Endothelial cell of umbilical vein (primary cell): ENCODE measurements around the gene THEM4. TPM values are rescaled to one million over a fixed set of nuclear protein-coding genes. Genes with fewer than 3 reads are reported as not detected.

Source experiments
- BruUV-seq: library from RNA; stranded (reverse); fragments of 400-500 nt; replicated peaks from 2 replicates; lab custom pipeline; 2021; lab: Mats Ljungman, UMichigan
- CTCF ChIA-PET: fragments of 300-600, 350-600 bp; sonication (Branson Sonifier 250); formaldehyde crosslinking; loops from one replicate; lab custom pipeline; 2021; ENCODE audit warnings: antibody characterized with exemption, inconsistent platforms; lab: Charles Lee
- POLR2A ChIA-PET: fragments of 300-600, 350-600 bp; sonication (Branson Sonifier 250); formaldehyde crosslinking; loops from one replicate; lab custom pipeline; 2021; ENCODE audit warnings: antibody characterized with exemption, inconsistent platforms; lab: Charles Lee
- DNase-seq: peaks from one replicate; pipeline ENCODE4 v3.0.0-alpha.2; 2011; ENCODE audit warnings: low read depth, low spot score
- FAIRE-seq: peaks from 2 replicates; lab custom pipeline; 2011; peaks lifted over from hg19 to GRCh38; lab: Jason Lieb, UNC
- H2AFZ ChIP-seq: 2 replicates; pipeline ENCODE4 v1.6.0; 2012; ENCODE audit warnings: low read depth, low read length, control low read depth, inconsistent platforms
- H3K27ac ChIP-seq: 2 replicates; pipeline ENCODE4 v1.5.1; 2011; ENCODE audit warnings: low read depth, mild to moderate bottlenecking, control low read depth, low read length, moderate library complexity; ENCODE audit not compliant: insufficient read depth
- H3K27me3 ChIP-seq, 2 experiments: 2 replicates each; pipeline versions ENCODE4 v1.6.0 to v1.6.1; 2011; ENCODE audit warnings: low read length in 2 of 2, mixed read lengths in 1 of 2; ENCODE audit not compliant: control insufficient read depth in 2 of 2, insufficient read depth in 2 of 2
- H3K36me3 ChIP-seq, 2 experiments: 2 replicates in 1 of 2; 3 replicates in 1 of 2; pipeline ENCODE4 v1.5.1; 2011; ENCODE audit warnings: low read length in 2 of 2, mild to moderate bottlenecking in 1 of 2, moderate library complexity in 1 of 2; ENCODE audit not compliant: control insufficient read depth in 2 of 2, insufficient read depth in 2 of 2; ENCODE audit errors: extremely low read depth in 1 of 2
- H3K4me1 ChIP-seq: 3 replicates; pipeline ENCODE4 v1.5.1; 2011; ENCODE audit warnings: mild to moderate bottlenecking, low read length; ENCODE audit not compliant: control insufficient read depth, insufficient read depth; ENCODE audit errors: extremely low read depth
- H3K4me2 ChIP-seq: 2 replicates; pipeline ENCODE4 v1.6.1; 2011; ENCODE audit warnings: low read length, control low read depth, mixed read lengths; ENCODE audit not compliant: insufficient read depth
- H3K4me3 ChIP-seq, 3 experiments: fragments of 200-600 bp in 1 of 3; sonication (generic), shearing (Covaris generic) in 1 of 3; replicated peaks in 1 of 3; 2 replicates each; pipeline ENCODE4 v1.5.1; 2011 to 2016; ENCODE audit warnings: control low read depth in 3 of 3, low read length in 3 of 3, mild to moderate bottlenecking in 2 of 3, inconsistent platforms in 1 of 3, low read depth in 1 of 3, moderate library complexity in 1 of 3; ENCODE audit not compliant: insufficient read depth in 1 of 3
- H3K79me2 ChIP-seq: 2 replicates; pipeline ENCODE4 v1.6.0; 2012; ENCODE audit warnings: low read length, inconsistent platforms; ENCODE audit not compliant: control insufficient read depth, insufficient read depth
- H3K9ac ChIP-seq: replicated peaks from 2 replicates; pipeline ENCODE3; 2011; ENCODE audit warnings: low read length, control low read depth; ENCODE audit not compliant: insufficient read depth; ENCODE audit errors: extremely low read depth
- H3K9me1 ChIP-seq: replicated peaks from 3 replicates; pipeline ENCODE4 v1.6.0; 2011; ENCODE audit warnings: mild to moderate bottlenecking, low read length; ENCODE audit not compliant: control insufficient read depth, insufficient read depth; ENCODE audit errors: extremely low read depth
- H3K9me3 ChIP-seq: replicated peaks from 2 replicates; pipeline ENCODE4 v1.5.1; 2012; ENCODE audit warnings: low read length, inconsistent platforms; ENCODE audit not compliant: control insufficient read depth, insufficient read depth
- H4K20me1 ChIP-seq: replicated peaks from 2 replicates; pipeline ENCODE3; 2011; ENCODE audit warnings: mild to moderate bottlenecking, low read length; ENCODE audit not compliant: control insufficient read depth, insufficient read depth; ENCODE audit errors: extremely low read depth
- CTCF ChIP-seq, 2 donors: IDR thresholded peaks; 1 replicate in 1 of 2; 2 replicates in 1 of 2; pipeline ENCODE4 v1.5.1; 2011; ENCODE audit warnings: low read length in 2 of 2, mild to moderate bottlenecking in 2 of 2, moderate library complexity in 2 of 2, control low read depth in 1 of 2, inconsistent platforms in 1 of 2, low read depth in 1 of 2; ENCODE audit not compliant: insufficient read depth in 1 of 2; ENCODE audit errors: extremely low read depth in 1 of 2
- EZH2 ChIP-seq: IDR thresholded peaks from 2 replicates; pipeline ENCODE4 v1.6.1; 2012; ENCODE audit warnings: borderline replicate concordance, low read depth, mild to moderate bottlenecking, moderate library complexity, low read length, inconsistent platforms; ENCODE audit not compliant: severe bottlenecking
- GATA2 ChIP-seq: IDR thresholded peaks from 2 replicates; pipeline ENCODE4 v1.7.0; 2011; ENCODE audit warnings: low read depth, mild to moderate bottlenecking, moderate library complexity, mixed read lengths, low read length; ENCODE audit not compliant: insufficient read length, insufficient read depth
- MAX ChIP-seq: IDR thresholded peaks from 2 replicates; pipeline ENCODE4 v1.6.1; 2011; ENCODE audit not compliant: insufficient read depth, insufficient read length
- MYC ChIP-seq: IDR thresholded peaks from one replicate; pipeline ENCODE4 v1.6.1; 2011; ENCODE audit warnings: mild to moderate bottlenecking, low read depth, low read length
- POLR2A ChIP-seq: IDR thresholded peaks from 2 replicates; pipeline ENCODE4 v1.6.1; 2012; ENCODE audit warnings: low read depth, mild to moderate bottlenecking, control low read depth, low read length
- POLR2AphosphoS5 ChIP-seq: IDR thresholded peaks from 2 replicates; pipeline ENCODE4 v1.6.1; 2012; ENCODE audit warnings: low read depth, mild to moderate bottlenecking, control low read depth, low read length, moderate library complexity; ENCODE audit not compliant: insufficient read depth
- dilution Hi-C: fragments of 300-500 bp; cut with MboI; formaldehyde crosslinking; loops from one replicate; pipeline ENCODE4 v1.15.0; 2019; ENCODE audit warnings: low sequenced_read_pairs; ENCODE audit not compliant: extremely low pct_ligation_motif_present
- intact Hi-C: fragments of 100-400 bp; cut with micrococcal nuclease; formaldehyde crosslinking; loops from one replicate; pipeline ENCODE4 v1.10.0; 2022
- polyA plus RNA-seq, 4 experiments: library from polyadenylated mRNA; depleted of rRNA in 3 of 4; stranded (reverse) in 3 of 4; unstranded in 1 of 4; fragments of >200 nt; gene quantifications; 2 replicates each; pipeline versions ENCODE4 v1.2.1 to v1.2.3, GENCODE V29; 2011 to 2012; ENCODE audit warnings: missing spikeins in 1 of 4
- total RNA-seq: library from RNA; stranded (reverse); gene quantifications from 2 replicates; pipeline ENCODE4 v1.2.3, GENCODE V29; 2021

THEM4 gene
- total and polyA plus RNA-seq, 2 donors (not counting 3 experiments of a cell fraction or from before 2014, with no cell fraction given) = 22.3 to 24.9 TPM

GRCh38 chr1:151839082-151839412, 70.3 kb downstream of the THEM4 start:
- H3K9me3 ChIP-seq = no peaks in the 10 kb centered on the region
- H3K9ac ChIP-seq = no peak overlapping the region
- DNase-seq (no peak), FAIRE-seq (no peak)
- peaks cover 7 to 9% of the 10 kb centered on the region in 2 experiments for H3K27me3 ChIP-seq
- TF ChIP-seq POLR2A (no peak), MAX (no peak), GATA2 (no peak), POLR2AphosphoS5 (no peak)
- H2AFZ ChIP-seq = peak overlapping the region; percentile 78
- no peaks in the 10 kb centered on the region for H3K79me2 ChIP-seq
- dilution Hi-C loops (no loop called here), intact Hi-C loops (loop anchor here (5.0 kb wide), 2 partner anchors 492 to 537 kb away; partner anchors contain the start of gene RFX5)
- H3K36me3 ChIP-seq = no peaks in the 10 kb centered on the region
- peak overlapping the region in 1 of 3 experiments; percentile 2 for H3K4me3 ChIP-seq
- H3K4me2 ChIP-seq = peak overlapping the region; percentile 50
- H4K20me1 ChIP-seq = no peaks in the 10 kb centered on the region
- no peak overlapping the region for H3K27ac ChIP-seq
- ChIA-PET POLR2A (no interaction called here), CTCF (no interaction called here)
- no TSS peak for BruUV-seq
- H3K9me1 ChIP-seq = no peaks in the 10 kb centered on the region
- peaks cover 12% of the 10 kb centered on the region for H3K4me1 ChIP-seq

GRCh38 chr1:151838222-151839081, 70.9 kb downstream of the THEM4 start:
- intact Hi-C loops = loop anchor here (5.0 kb wide), 2 partner anchors 491 to 536 kb away; partner anchors contain the start of gene RFX5
- H3K9ac ChIP-seq = no peak overlapping the region

More at GRCh38 chr1:151838222-151839081, 70.9 kb downstream of the THEM4 start:
- peak; percentile 60 for FAIRE-seq
- Histone ChIP-seq H3K4me2 (peak overlapping the region; percentile 50), H3K36me3 (no peaks in the 10 kb centered on the region), H3K4me3 (peak overlapping the region; percentile 9 to 36 (median 17)), H3K27me3 (peaks cover 7 to 9% of the 10 kb centered on the region in 2 experiments), H3K79me2 (no peaks in the 10 kb centered on the region), H3K27ac (no peak overlapping the region), H3K9me1 (no peaks in the 10 kb centered on the region), H2AFZ (peak overlapping the region; percentile 78), H3K4me1 (peaks cover 12% of the 10 kb centered on the region), H3K9me3 (no peaks in the 10 kb centered on the region), H4K20me1 (no peaks in the 10 kb centered on the region)
- TF ChIP-seq MYC (no peak), CTCF (IDR thresholded peaks at IDR 0.05; ENCODE audit: extremely low read depth in 1 of 2, insufficient read depth in 1 of 2, low read depth in 1 of 2, low read length in 2 of 2) (no peak), EZH2 (peak; percentile 72), GATA2 (no peak), MAX (no peak)
- POLR2A ChIA-PET = no interaction called here
- no TSS peak for BruUV-seq
- dilution Hi-C loops = no loop called here
- CTCF ChIA-PET = interaction anchor here (1.2 to 1.5 kb wide), 2 partner anchors 43 to 163 kb away, joined by 5 to 8 read pairs; no protein-coding TSS in a partner anchor
- no peak for DNase-seq
